Upper lobe of left lung (tissue), 6 donors: ENCODE results near the gene AGFG2. TPM values are rescaled to one million over a fixed set of nuclear protein-coding genes. Genes with fewer than 3 reads are reported as not detected.

Source experiments
- ATAC-seq, 2 donors: fragments of 200-7000 bp; cut with Tn5 transposase; one replicate each; pipeline ENCODE4 v1.9.1; 2022; ENCODE audit warnings: mild to moderate bottlenecking in 2 of 2, moderate library complexity in 2 of 2; ENCODE audit not compliant: low FRiP score in 2 of 2
- DNase-seq, 2 donors: peaks; one replicate each; pipeline ENCODE4 v3.0.0-alpha.2; 2019 to 2020
- H3K27ac ChIP-seq, 4 donors: fragments of 200-600 bp; sonication (generic); one replicate each; pipeline ENCODE4 v1.5.1; 2016 to 2019
- H3K27me3 ChIP-seq, 4 donors: fragments of 200-600 bp; sonication (generic); one replicate each; pipeline ENCODE4 v1.5.1; 2017 to 2019
- H3K36me3 ChIP-seq, 4 donors: fragments of 200-600 bp; sonication (generic); one replicate each; pipeline ENCODE4 v1.5.1; 2016 to 2019
- H3K4me1 ChIP-seq, 4 donors: fragments of 200-600 bp; sonication (generic); one replicate each; pipeline ENCODE4 v1.5.1; 2018 to 2019
- H3K4me3 ChIP-seq, 4 donors: fragments of 200-600 bp; sonication (generic); one replicate each; pipeline ENCODE4 v1.5.1; 2017 to 2019; ENCODE audit warnings: mild to moderate bottlenecking in 2 of 4, moderate library complexity in 1 of 4
- H3K9me3 ChIP-seq, 4 donors: fragments of 200-600 bp; sonication (generic); one replicate each; pipeline ENCODE4 v1.5.1; 2018 to 2019
- CTCF ChIP-seq, 6 experiments: fragments of 450-650 bp in 4 of 6; fragments of 200-600 bp in 2 of 6; sonication (generic) in 2 of 6; IDR thresholded peaks; one replicate each; pipeline ENCODE4 v1.5.1; 2016 to 2019; ENCODE audit warnings: antibody characterized with exemption in 6 of 6
- EP300 ChIP-seq, 4 donors: sonication (generic); formaldehyde crosslinking; IDR thresholded peaks; one replicate each; pipeline ENCODE4 v1.5.1; 2017; ENCODE audit warnings: antibody characterized with exemption in 4 of 4, control low read depth in 2 of 4
- POLR2A ChIP-seq, 4 donors: fragments of 450-650 bp; IDR thresholded peaks; one replicate each; pipeline ENCODE4 v1.5.1; 2016 to 2017; ENCODE audit warnings: antibody characterized with exemption in 4 of 4, mild to moderate bottlenecking in 2 of 4
- POLR2AphosphoS5 ChIP-seq, 2 donors: sonication (generic); formaldehyde crosslinking; IDR thresholded peaks; one replicate each; pipeline ENCODE4 v1.5.1; 2017; ENCODE audit warnings: antibody characterized with exemption in 2 of 2
- WGBS, 2 donors: methylation state at CpG; one replicate each; pipeline ENCODE4 v1.1.5; 2017 to 2018; 5-methylcytosine and 5-hydroxymethylcytosine counted together
- total RNA-seq, 6 donors: library from RNA; depleted of rRNA in 4 of 6; stranded (reverse); fragments of >200 nt in 4 of 6; gene quantifications; one replicate each; pipeline versions ENCODE4 v1.1.0 to v1.2.1, GENCODE V29; 2016 to 2021
- donor health status: DM: no; HTN: no; CAD: no; lungs with moderate emphysema.
- donor health status: DM: no; HTN: yes; CAD: no; lungs with severe emphysema.

AGFG2 gene
- total RNA-seq, 6 donors from 2014 or later, result 14.3 to 33.1 (median 20.4) TPM

GRCh38 chr7:100566018-100566531 is 27.1 kb downstream of the AGFG2 start:
- Histone ChIP-seq H3K27ac (no peak overlapping the region), H3K27me3 (no peaks in the 10 kb centered on the region), H3K4me3 (no peak overlapping the region), H3K36me3 (peaks cover 0 to 18% (median 11%) of the 10 kb centered on the region in 4 donors), H3K9me3 (no peaks in the 10 kb centered on the region), H3K4me1 (peaks cover 13 to 33% (median 18%) of the 10 kb centered on the region in 4 donors)
- WGBS, 2 donors, result 89 to 94% methylated on average over 6 of the region's 6 CpGs
- TF ChIP-seq POLR2AphosphoS5 (IDR thresholded peaks at IDR 0.05) (no peak), CTCF (IDR thresholded peaks at IDR 0.05) (no peak), POLR2A (IDR thresholded peaks at IDR 0.05) (no peak), EP300 (IDR thresholded peaks at IDR 0.05) (no peak)
- no peak for ATAC-seq
- no peak for DNase-seq

GRCh38 chr7:100567031-100567730 is 28.2 kb downstream of the AGFG2 start:
- Histone ChIP-seq H3K9me3 (no peaks in the 10 kb centered on the region), H3K27me3 (no peaks in the 10 kb centered on the region), H3K27ac (no peak overlapping the region), H3K36me3 (peaks cover 0 to 19% (median 8%) of the 10 kb centered on the region in 4 donors), H3K4me1 (peaks cover 13 to 37% (median 18%) of the 10 kb centered on the region in 4 donors), H3K4me3 (no peak overlapping the region)
- 69 to 73% methylated on average over 3 to 12 of the region's 12 CpGs for WGBS, 2 donors
- no peak for DNase-seq
- no peak for TF ChIP-seq EP300 (IDR thresholded peaks at IDR 0.05)
- no peak for TF ChIP-seq POLR2A (IDR thresholded peaks at IDR 0.05)
- no peak for TF ChIP-seq POLR2AphosphoS5 (IDR thresholded peaks at IDR 0.05)
- no peak for TF ChIP-seq CTCF (IDR thresholded peaks at IDR 0.05)
- ATAC-seq, result no peak

GRCh38 chr7:100567751-100568175 is 28.8 kb downstream of the AGFG2 start:
- ATAC-seq, result no peak

GRCh38 chr7:100568176-100568895 is 29.3 kb downstream of the AGFG2 start:
- Histone ChIP-seq H3K27me3 (no peaks in the 10 kb centered on the region), H3K27ac (no peak overlapping the region), H3K4me1 (peaks cover 13 to 37% (median 18%) of the 10 kb centered on the region in 4 donors), H3K4me3 (no peak overlapping the region), H3K36me3 (peaks cover 0 to 19% (median 9%) of the 10 kb centered on the region in 4 donors), H3K9me3 (no peaks in the 10 kb centered on the region)
- DNase-seq, result no peak
- TF ChIP-seq POLR2AphosphoS5 (IDR thresholded peaks at IDR 0.05) (no peak), POLR2A (IDR thresholded peaks at IDR 0.05) (no peak), CTCF (IDR thresholded peaks at IDR 0.05) (no peak), EP300 (IDR thresholded peaks at IDR 0.05) (no peak)
- 74 to 81% methylated on average over 3 to 9 of the region's 11 CpGs for WGBS, 2 donors
- no peak for ATAC-seq

More at GRCh38 chr7:100567751-100568175, 28.8 kb downstream of the AGFG2 start:
- TF ChIP-seq CTCF (IDR thresholded peaks at IDR 0.05), result no peak
- 29% methylated on average over 3 of the region's 3 CpGs; no CpG with 5 or more reads in 1 of the 2 donors for WGBS, 2 donors
- Histone ChIP-seq H3K36me3 (peaks cover 0 to 19% (median 5%) of the 10 kb centered on the region in 4 donors), H3K27ac (no peak overlapping the region), H3K9me3 (no peaks in the 10 kb centered on the region), H3K27me3 (no peaks in the 10 kb centered on the region), H3K4me3 (no peak overlapping the region), H3K4me1 (peaks cover 13 to 37% (median 18%) of the 10 kb centered on the region in 4 donors)
- DNase-seq, result no peak
